Astrocyte of the spinal cord (primary cell): Measurements from ENCODE around the gene SMC1B.

Experiments used
- DNase-seq: peaks from one replicate; pipeline ENCODE4 v3.0.0; 2011; ENCODE audit warnings: low read depth, low spot score
- H3K4me3 ChIP-seq: 2 replicates; pipeline ENCODE4 v1.5.1; 2011; ENCODE audit warnings: low read depth, mild to moderate bottlenecking, low read length, moderate library complexity
- in situ Hi-C: cut with HindIII; loops from 2 replicates; pipeline ENCODE4 v1.10.0; 2017; ENCODE audit warnings: low sequenced_read_pairs
- TF ChIP-seq, protein P1 (sequence below): IDR thresholded peaks from 2 replicates; pipeline ENCODE4 v1.5.1; 2012; ENCODE audit warnings: low read depth, mild to moderate bottlenecking, low read length, inconsistent platforms

Gene SMC1B

DNA sequence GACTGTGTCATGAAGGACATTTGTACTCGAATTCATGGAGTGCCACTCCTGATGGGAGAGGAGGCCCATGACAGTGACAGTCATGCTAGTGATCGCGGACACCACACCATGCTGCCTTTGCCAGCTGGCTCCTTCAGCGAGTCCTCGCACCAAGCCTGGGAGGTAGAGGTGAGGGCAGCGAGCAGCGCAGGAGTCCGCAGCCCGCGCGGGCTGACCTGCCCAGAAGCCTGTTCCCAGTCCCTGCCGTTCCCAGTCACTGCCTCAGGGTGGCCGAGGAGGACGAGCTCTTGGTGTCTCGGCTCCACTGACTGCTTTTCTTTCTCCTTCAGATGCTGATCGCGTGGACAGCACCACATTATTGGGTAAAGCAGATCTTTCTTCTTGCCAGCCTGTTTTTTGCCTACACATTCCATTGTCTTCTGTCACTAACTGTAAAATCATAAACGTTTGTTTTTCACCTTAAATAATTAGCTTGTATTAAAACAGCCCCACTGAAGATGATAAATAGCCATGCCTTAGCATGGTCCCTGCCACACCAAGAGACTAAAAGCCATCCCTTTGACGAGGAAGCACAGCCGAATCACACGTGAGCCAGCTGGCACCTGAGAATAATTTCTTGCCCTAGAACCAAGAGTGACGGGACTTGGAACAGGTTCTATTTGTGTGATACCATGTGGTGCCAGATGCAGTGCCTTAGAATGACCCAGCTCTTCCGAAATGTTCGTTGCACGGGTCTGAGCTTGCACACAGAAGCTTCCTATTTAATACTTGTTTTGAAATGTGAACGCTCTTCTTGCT, 78.2 kb downstream of the SMC1B start:
- TF ChIP-seq, protein P1, sequence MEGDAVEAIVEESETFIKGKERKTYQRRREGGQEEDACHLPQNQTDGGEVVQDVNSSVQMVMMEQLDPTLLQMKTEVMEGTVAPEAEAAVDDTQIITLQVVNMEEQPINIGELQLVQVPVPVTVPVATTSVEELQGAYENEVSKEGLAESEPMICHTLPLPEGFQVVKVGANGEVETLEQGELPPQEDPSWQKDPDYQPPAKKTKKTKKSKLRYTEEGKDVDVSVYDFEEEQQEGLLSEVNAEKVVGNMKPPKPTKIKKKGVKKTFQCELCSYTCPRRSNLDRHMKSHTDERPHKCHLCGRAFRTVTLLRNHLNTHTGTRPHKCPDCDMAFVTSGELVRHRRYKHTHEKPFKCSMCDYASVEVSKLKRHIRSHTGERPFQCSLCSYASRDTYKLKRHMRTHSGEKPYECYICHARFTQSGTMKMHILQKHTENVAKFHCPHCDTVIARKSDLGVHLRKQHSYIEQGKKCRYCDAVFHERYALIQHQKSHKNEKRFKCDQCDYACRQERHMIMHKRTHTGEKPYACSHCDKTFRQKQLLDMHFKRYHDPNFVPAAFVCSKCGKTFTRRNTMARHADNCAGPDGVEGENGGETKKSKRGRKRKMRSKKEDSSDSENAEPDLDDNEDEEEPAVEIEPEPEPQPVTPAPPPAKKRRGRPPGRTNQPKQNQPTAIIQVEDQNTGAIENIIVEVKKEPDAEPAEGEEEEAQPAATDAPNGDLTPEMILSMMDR = peak; percentile 12
- H3K4me3 ChIP-seq = no peak overlapping the region
- in situ Hi-C loops = no loop called here
- DNase-seq = no peak

DNA sequence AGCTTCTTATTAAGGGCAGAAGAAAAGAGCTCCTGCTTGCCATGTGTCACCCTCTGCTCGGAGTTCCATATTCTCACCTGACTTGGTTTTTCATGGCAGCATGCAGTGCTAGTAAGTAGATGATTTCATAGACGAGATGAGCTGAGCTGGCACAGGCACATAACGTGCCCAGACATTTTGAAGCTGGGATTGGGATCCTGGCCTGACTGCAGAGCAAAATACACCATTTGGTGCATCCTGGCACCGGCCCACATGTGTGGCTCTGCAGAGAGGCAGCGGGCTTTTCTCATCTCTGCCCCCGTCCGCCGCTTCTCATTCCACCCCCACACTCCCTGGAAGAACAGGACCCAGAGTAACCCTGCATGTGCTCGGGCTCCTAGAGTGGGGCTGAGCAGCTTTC, 78.9 kb downstream of the SMC1B start:
- H3K4me3 ChIP-seq = no peak overlapping the region
- DNase-seq = no peak
- TF ChIP-seq, protein P1 = no peak
- in situ Hi-C loops = no loop called here

DNA sequence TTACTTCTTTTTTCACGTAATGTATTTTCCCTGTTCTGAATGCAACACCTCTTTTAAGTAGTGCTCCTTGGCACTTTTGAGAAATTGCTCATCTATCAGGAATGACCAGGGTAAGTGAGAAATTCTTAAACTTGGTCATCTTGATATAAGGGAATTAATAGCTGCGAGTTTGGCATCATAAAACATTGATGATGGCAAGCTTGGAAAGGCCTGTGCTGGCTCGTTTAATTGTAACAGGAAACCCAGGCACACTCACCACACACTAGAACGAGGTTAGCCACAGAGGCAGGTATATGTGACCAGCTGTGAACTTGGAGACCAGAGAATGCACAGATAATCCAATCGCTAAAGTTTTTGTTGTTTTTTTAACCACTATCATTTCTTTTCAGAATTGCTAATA, 79.3 kb downstream of the SMC1B start:
- DNase-seq = no peak
- TF ChIP-seq, protein P1 = no peak
- in situ Hi-C loops = no loop called here
- no peak overlapping the region for H3K4me3 ChIP-seq

DNA sequence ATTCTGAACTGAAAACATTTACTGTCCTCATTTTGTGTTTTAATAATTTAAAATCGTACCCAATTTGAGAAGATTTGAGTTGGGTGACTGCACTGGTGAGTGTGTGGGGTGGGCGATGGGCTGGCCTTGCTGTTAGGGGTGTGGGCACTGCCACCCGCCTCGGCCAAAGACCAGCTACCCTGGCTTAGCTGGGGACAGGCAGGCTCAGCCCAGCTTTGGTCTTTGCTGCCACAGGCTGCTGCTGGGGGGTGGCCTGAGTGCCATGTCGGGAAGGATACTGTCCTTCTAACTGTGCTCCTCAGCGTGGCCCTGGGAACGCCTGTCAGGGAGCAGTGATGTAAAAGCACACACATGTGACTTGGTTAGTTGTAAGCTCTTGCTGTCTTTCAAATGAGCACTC, 81.4 kb downstream of the SMC1B start:
- H3K4me3 ChIP-seq = no peak overlapping the region
- in situ Hi-C loops = no loop called here
- DNase-seq = no peak
- TF ChIP-seq, protein P1 = no peak

DNA sequence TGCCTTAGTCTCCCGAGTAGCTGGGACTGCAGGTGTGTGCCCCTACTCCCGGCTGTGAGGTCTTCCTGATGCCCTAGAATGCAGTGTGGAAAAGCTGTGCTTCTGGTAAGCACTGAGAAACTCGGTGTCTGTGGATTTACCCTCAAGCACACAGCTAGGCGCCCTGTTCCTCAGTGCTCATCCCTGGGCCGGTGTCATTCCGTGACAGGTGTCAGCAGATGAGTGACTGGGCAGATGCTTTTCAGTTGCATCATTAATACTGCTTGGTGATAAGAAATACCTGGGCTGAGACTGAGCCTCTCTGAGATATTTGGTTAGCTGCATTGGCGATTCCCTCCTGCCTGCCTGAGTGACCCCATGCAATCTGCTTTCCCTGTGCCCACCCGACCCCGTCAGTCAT, 81.9 kb downstream of the SMC1B start:
- in situ Hi-C loops = no loop called here
- H3K4me3 ChIP-seq = no peak overlapping the region
- TF ChIP-seq, protein P1 = no peak
- DNase-seq = no peak

DNA sequence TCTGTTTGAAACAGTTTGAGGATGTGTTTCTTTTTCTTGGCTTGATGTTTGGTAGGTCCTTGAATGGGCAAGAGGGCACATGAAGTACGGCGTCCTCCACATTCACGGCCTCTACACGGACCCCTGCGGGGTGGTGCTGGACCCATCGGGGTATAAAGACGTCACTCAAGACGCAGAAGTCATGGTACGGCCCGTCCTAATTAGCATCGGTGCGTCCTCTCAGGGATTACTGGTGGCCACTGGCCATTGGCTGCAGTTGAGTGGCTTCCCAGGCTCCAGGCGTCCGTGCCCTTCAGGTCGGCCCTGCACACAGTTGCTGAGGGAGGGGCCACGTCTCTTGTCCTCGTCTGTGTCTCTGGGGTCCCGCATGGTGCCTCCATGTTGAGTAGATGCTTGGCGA, 82.9 kb downstream of the SMC1B start:
- TF ChIP-seq, protein P1 = no peak
- no peak for DNase-seq
- in situ Hi-C loops = no loop called here
- no peak overlapping the region for H3K4me3 ChIP-seq
